Measurements from ENCODE around the gene EFCAB13. TPM values are rescaled to one million over a fixed set of nuclear protein-coding genes. Genes with fewer than 3 reads are reported as not detected.
"Not testable (repeated sequence)": the region's sequence is repeated elsewhere in the genome, so short reads cannot be mapped to it uniquely, and the experiment has no call there.

EFCAB13 gene
- total and polyA plus RNA-seq, 9 donors: 1.5 to 6.9 (median 3.4) TPM

GRCh38 chr17:47325176-47325575 lies 1.4 kb downstream of the EFCAB13 start:
- H3K27me3 ChIP-seq (ENCODE audit: control insufficient read depth, insufficient read depth, low read length): peaks cover 4% of the 10 kb centered on the region
- H3K4me1 ChIP-seq (ENCODE audit: control insufficient read depth, insufficient read depth, low read length): no peaks in the 10 kb centered on the region
- H3K27ac ChIP-seq (ENCODE audit: low read length): no peak overlapping the region
- DNase-seq: no peak
- no peaks in the 10 kb centered on the region for H3K36me3 ChIP-seq (ENCODE audit: control insufficient read depth, insufficient read depth, low read length)
- 100% methylated on average over 1 of the region's 1 CpG for WGBS (ENCODE audit: insufficient coverage)
- peaks cover 7% of the 10 kb centered on the region for H3K9me3 ChIP-seq (replicated peaks; ENCODE audit: control insufficient read depth, low read depth, low read length)
- H3K4me3 ChIP-seq (ENCODE audit: low read length): no peak overlapping the region

- Histone ChIP-seq H3K4me3 (ENCODE audit: low read length) (no peak overlapping the region), H3K9me3 (replicated peaks; ENCODE audit: control insufficient read depth, low read depth, low read length) (no peaks in the 10 kb centered on the region), H3K4me1 (ENCODE audit: control insufficient read depth, insufficient read depth, low read length) (no peaks in the 10 kb centered on the region), H3K36me3 (ENCODE audit: control insufficient read depth, insufficient read depth, low read length) (no peaks in the 10 kb centered on the region), H3K27me3 (ENCODE audit: control insufficient read depth, insufficient read depth, low read length) (no peaks in the 10 kb centered on the region), H3K27ac (ENCODE audit: low read length) (no peak overlapping the region)
- WGBS (ENCODE audit: insufficient coverage): no CpG with 5 or more reads among the region's 2 CpGs
- DNase-seq: no peak
These were observed 6.8 kb downstream of the EFCAB13 start for GRCh38 chr17:47330548-47330947.

- Histone ChIP-seq H3K9me3 (replicated peaks; ENCODE audit: control insufficient read depth, low read depth, low read length) (no peaks in the 10 kb centered on the region), H3K4me1 (ENCODE audit: control insufficient read depth, insufficient read depth, low read length) (no peaks in the 10 kb centered on the region), H3K4me3 (ENCODE audit: low read length) (no peak overlapping the region), H3K36me3 (ENCODE audit: control insufficient read depth, insufficient read depth, low read length) (no peaks in the 10 kb centered on the region), H3K27ac (ENCODE audit: low read length) (no peak overlapping the region), H3K27me3 (ENCODE audit: control insufficient read depth, insufficient read depth, low read length) (no peaks in the 10 kb centered on the region)
- DNase-seq: no peak
These were observed 8.5 kb downstream of the EFCAB13 start for GRCh38 chr17:47332287-47332686.

GRCh38 chr17:47335101-47335936 lies 11.6 kb downstream of the EFCAB13 start:
- H3K9me3 ChIP-seq (replicated peaks; ENCODE audit: control insufficient read depth, low read depth, low read length): no peaks in the 10 kb centered on the region
- no peak overlapping the region for H3K27ac ChIP-seq (ENCODE audit: low read length)
- H3K4me1 ChIP-seq (ENCODE audit: control insufficient read depth, insufficient read depth, low read length): no peaks in the 10 kb centered on the region
- no peaks in the 10 kb centered on the region for H3K27me3 ChIP-seq (ENCODE audit: control insufficient read depth, insufficient read depth, low read length)
- DNase-seq: no peak
- H3K36me3 ChIP-seq (ENCODE audit: control insufficient read depth, insufficient read depth, low read length): no peaks in the 10 kb centered on the region
- WGBS (ENCODE audit: insufficient coverage): no CpG with 5 or more reads among the region's 4 CpGs
- H3K4me3 ChIP-seq (ENCODE audit: low read length): no peak overlapping the region

GRCh38 chr17:47338026-47338425 lies 14.3 kb downstream of the EFCAB13 start:
- Histone ChIP-seq H3K9me3 (replicated peaks; ENCODE audit: control insufficient read depth, low read depth, low read length) (no peaks in the 10 kb centered on the region), H3K27me3 (ENCODE audit: control insufficient read depth, insufficient read depth, low read length) (no peaks in the 10 kb centered on the region), H3K4me3 (ENCODE audit: low read length) (no peak overlapping the region), H3K27ac (ENCODE audit: low read length) (no peak overlapping the region), H3K4me1 (ENCODE audit: control insufficient read depth, insufficient read depth, low read length) (no peaks in the 10 kb centered on the region), H3K36me3 (ENCODE audit: control insufficient read depth, insufficient read depth, low read length) (no peaks in the 10 kb centered on the region)
- 80% methylated on average over 1 of the region's 3 CpGs for WGBS (ENCODE audit: insufficient coverage)
- no peak for DNase-seq

GRCh38 chr17:47352848-47353247 lies 29.1 kb downstream of the EFCAB13 start:
- no peak for DNase-seq
- Histone ChIP-seq H3K27me3 (ENCODE audit: control insufficient read depth, insufficient read depth, low read length) (no peaks in the 10 kb centered on the region), H3K4me1 (ENCODE audit: control insufficient read depth, insufficient read depth, low read length) (no peaks in the 10 kb centered on the region), H3K9me3 (replicated peaks; ENCODE audit: control insufficient read depth, low read depth, low read length) (no peaks in the 10 kb centered on the region), H3K36me3 (ENCODE audit: control insufficient read depth, insufficient read depth, low read length) (no peaks in the 10 kb centered on the region), H3K4me3 (ENCODE audit: low read length) (no peak overlapping the region), H3K27ac (ENCODE audit: low read length) (no peak overlapping the region)
- WGBS (ENCODE audit: insufficient coverage): no CpG with 5 or more reads among the region's 1 CpG

GRCh38 chr17:47358652-47359051 lies 34.9 kb downstream of the EFCAB13 start:
- Histone ChIP-seq H3K4me3 (ENCODE audit: low read length) (no peak overlapping the region), H3K4me1 (ENCODE audit: control insufficient read depth, insufficient read depth, low read length) (no peaks in the 10 kb centered on the region), H3K27ac (ENCODE audit: low read length) (no peak overlapping the region), H3K36me3 (ENCODE audit: control insufficient read depth, insufficient read depth, low read length) (no peaks in the 10 kb centered on the region), H3K9me3 (replicated peaks; ENCODE audit: control insufficient read depth, low read depth, low read length) (no peaks in the 10 kb centered on the region), H3K27me3 (ENCODE audit: control insufficient read depth, insufficient read depth, low read length) (no peaks in the 10 kb centered on the region)
- no peak for DNase-seq
- no CpG with 5 or more reads among the region's 1 CpG for WGBS (ENCODE audit: insufficient coverage)

GRCh38 chr17:47363171-47363570 lies 39.4 kb downstream of the EFCAB13 start:
- H3K4me1 ChIP-seq (ENCODE audit: control insufficient read depth, insufficient read depth, low read length): no peaks in the 10 kb centered on the region
- H3K9me3 ChIP-seq (replicated peaks; ENCODE audit: control insufficient read depth, low read depth, low read length): no peaks in the 10 kb centered on the region
- no peak overlapping the region for H3K4me3 ChIP-seq (ENCODE audit: low read length)
- H3K27ac ChIP-seq (ENCODE audit: low read length): no peak overlapping the region
- DNase-seq: no peak
- H3K27me3 ChIP-seq (ENCODE audit: control insufficient read depth, insufficient read depth, low read length): no peaks in the 10 kb centered on the region
- no CpG with 5 or more reads among the region's 2 CpGs for WGBS (ENCODE audit: insufficient coverage)
- H3K36me3 ChIP-seq (ENCODE audit: control insufficient read depth, insufficient read depth, low read length): no peaks in the 10 kb centered on the region

GRCh38 chr17:47367257-47367656 lies 43.5 kb downstream of the EFCAB13 start:
- H3K4me1 ChIP-seq (ENCODE audit: control insufficient read depth, insufficient read depth, low read length): no peaks in the 10 kb centered on the region
- no peaks in the 10 kb centered on the region for H3K36me3 ChIP-seq (ENCODE audit: control insufficient read depth, insufficient read depth, low read length)
- 64% methylated on average over 3 of the region's 10 CpGs for WGBS (ENCODE audit: insufficient coverage)
- H3K4me3 ChIP-seq (ENCODE audit: low read length): no peak overlapping the region
- H3K27ac ChIP-seq (ENCODE audit: low read length): no peak overlapping the region
- no peaks in the 10 kb centered on the region for H3K27me3 ChIP-seq (ENCODE audit: control insufficient read depth, insufficient read depth, low read length)
- no peaks in the 10 kb centered on the region for H3K9me3 ChIP-seq (replicated peaks; ENCODE audit: control insufficient read depth, low read depth, low read length)
- no peak for DNase-seq

GRCh38 chr17:47368262-47368661 lies 44.5 kb downstream of the EFCAB13 start:
- Histone ChIP-seq H3K4me3 (ENCODE audit: low read length) (no peak overlapping the region), H3K9me3 (replicated peaks; ENCODE audit: control insufficient read depth, low read depth, low read length) (peaks cover 2% of the 10 kb centered on the region), H3K27ac (ENCODE audit: low read length) (no peak overlapping the region), H3K27me3 (ENCODE audit: control insufficient read depth, insufficient read depth, low read length) (no peaks in the 10 kb centered on the region), H3K4me1 (ENCODE audit: control insufficient read depth, insufficient read depth, low read length) (no peaks in the 10 kb centered on the region), H3K36me3 (ENCODE audit: control insufficient read depth, insufficient read depth, low read length) (no peaks in the 10 kb centered on the region)
- DNase-seq: peak; percentile 13
- WGBS (ENCODE audit: insufficient coverage): 95% methylated on average over 3 of the region's 3 CpGs

- not testable (repeated sequence) for DNase-seq; H3K9me3 ChIP-seq (replicated peaks; ENCODE audit: control insufficient read depth, low read depth, low read length)
- no CpG with 5 or more reads among the region's 3 CpGs for WGBS (ENCODE audit: insufficient coverage)
These were observed 47.1 kb downstream of the EFCAB13 start for GRCh38 chr17:47370899-47371298.

More at GRCh38 chr17:47370899-47371298, 47.1 kb downstream of the EFCAB13 start:
- not testable (repeated sequence) for H3K27me3 ChIP-seq (ENCODE audit: control insufficient read depth, insufficient read depth, low read length); H3K4me3 ChIP-seq (ENCODE audit: low read length); H3K36me3 ChIP-seq (ENCODE audit: control insufficient read depth, insufficient read depth, low read length); H3K27ac ChIP-seq (ENCODE audit: low read length); H3K4me1 ChIP-seq (ENCODE audit: control insufficient read depth, insufficient read depth, low read length)

Measured in muscle of leg (tissue), 11 donors.